ENCODE measurements around the gene ADRM1. TPM values are rescaled to one million over a fixed set of nuclear protein-coding genes. Genes with fewer than 3 reads are reported as not detected.

ADRM1 gene, protein sequence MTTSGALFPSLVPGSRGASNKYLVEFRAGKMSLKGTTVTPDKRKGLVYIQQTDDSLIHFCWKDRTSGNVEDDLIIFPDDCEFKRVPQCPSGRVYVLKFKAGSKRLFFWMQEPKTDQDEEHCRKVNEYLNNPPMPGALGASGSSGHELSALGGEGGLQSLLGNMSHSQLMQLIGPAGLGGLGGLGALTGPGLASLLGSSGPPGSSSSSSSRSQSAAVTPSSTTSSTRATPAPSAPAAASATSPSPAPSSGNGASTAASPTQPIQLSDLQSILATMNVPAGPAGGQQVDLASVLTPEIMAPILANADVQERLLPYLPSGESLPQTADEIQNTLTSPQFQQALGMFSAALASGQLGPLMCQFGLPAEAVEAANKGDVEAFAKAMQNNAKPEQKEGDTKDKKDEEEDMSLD
- 69.4 and 77.6 TPM in 2 replicates for total RNA-seq

DNA sequence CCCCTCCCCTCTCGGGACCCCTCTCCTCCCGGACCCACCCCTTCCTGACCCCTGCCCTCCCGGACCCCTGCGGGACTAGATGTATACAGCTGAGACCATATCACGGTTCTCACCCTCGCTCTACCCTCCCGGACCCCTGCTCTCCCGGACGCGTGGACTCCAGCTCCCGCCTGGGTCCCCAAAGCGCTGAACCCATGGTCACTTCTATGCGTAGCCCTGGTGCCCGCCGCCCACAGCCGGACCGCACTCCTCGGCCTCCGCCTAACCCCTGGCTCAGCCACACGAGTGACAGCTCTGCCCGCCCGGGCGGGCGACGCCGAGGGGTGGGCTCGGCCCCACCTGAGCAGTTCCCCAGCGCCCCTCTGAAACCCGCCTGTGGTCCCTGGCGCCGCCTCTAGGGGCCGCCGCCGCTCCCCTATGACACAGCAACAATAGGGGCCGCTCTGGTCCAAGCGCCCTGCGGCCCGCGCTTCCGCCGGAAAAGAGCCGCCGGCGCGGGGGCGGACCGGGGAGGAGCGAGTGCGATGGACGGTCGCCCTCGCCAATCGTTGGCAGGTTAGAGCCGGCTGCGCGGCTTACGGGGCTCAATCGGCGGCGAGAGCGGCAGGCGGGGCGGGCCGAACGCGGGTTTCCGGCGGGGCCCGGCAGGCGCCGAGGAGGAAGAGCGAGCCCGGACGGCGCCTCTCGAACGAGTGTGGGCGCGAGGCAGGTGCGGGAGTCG is at the start of gene ADRM1:
Gene ADRM1 (plus strand): TSS at position 657 of the 721 bp plus-strand sequence. CDS start 572 bp downstream, outside the sequence.
- DNase-seq (ENCODE audit: low read depth in 2 of 2): peak; percentile 98 to 99

DNA sequence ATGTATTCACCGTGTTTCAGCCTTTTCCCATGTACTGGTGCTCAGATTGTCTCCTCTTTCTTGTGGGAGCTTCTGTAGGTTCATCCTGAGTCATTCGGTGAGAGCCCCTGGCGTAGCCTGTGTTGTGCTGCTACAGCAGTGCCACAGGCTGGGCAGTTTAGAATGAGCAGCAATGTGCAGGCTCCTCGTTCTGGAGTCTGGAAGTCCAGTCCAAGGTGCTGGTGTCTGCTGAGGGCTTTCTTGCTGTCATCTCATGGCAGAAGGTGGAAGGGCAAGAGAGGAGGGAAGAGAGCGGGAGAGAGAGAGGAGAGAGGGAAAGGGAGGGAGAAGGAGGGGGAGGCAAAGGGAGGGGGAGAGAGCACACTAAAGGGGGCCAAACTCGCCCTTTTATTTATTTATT is 49.4 kb upstream of the ADRM1 start:
- no peak for DNase-seq (ENCODE audit: low read depth in 2 of 2)

DNA sequence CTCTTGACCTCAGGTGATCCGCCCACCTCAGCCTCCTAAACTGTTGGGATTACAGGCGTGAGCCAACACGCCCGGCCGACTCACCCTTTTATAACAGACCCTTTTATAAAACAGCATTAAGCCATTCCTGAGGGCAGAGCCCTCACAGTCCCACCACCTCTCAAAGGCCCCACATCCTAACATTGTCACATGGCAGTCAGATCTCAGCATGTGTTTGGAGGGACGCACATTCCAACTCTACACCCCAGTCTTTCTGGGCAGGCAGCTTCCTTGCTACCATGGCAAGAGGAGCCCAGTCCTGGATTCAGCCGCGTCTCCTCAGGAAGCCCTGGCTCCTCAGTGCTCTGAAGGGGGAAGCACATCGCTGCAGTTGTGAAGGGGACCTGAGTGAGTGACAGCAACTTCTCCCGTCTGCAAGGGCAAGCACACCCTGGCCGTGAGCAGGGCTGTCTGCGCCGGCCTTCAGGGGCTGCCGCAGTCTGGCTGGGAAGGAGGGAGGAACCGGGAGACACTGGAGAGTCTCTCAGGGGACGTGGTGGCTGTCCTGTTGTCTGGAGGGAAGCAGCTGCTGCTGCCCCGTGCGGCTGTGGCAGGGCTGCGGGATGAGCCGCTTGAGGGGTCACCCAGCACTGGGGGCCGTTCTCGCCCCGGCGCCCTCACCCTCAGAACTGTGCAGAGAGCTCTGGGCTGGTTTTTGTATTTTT is 48.6 kb upstream of the ADRM1 start:
- no peak for DNase-seq (ENCODE audit: low read depth in 2 of 2)

DNA sequence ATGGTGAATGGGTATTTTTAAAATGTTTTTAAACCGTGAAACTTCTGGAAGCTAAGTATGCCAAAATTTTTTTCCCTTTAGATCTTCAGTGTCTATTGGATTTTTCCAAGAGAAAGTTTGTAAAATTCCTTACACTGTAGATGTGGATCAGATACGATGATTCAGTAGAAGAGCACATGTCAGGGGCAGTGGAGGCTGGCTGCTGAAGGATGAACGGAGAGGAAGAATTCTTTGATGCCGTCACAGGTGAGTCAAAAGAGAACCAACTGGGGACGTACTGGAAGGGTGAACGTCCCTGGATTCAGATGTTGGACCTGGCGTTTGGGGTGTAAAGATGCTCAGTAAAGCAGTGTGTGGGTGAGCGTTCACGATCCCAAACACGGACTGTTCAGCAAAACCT is 46.8 kb upstream of the ADRM1 start:
- no peak for DNase-seq (ENCODE audit: low read depth in 2 of 2)

DNA sequence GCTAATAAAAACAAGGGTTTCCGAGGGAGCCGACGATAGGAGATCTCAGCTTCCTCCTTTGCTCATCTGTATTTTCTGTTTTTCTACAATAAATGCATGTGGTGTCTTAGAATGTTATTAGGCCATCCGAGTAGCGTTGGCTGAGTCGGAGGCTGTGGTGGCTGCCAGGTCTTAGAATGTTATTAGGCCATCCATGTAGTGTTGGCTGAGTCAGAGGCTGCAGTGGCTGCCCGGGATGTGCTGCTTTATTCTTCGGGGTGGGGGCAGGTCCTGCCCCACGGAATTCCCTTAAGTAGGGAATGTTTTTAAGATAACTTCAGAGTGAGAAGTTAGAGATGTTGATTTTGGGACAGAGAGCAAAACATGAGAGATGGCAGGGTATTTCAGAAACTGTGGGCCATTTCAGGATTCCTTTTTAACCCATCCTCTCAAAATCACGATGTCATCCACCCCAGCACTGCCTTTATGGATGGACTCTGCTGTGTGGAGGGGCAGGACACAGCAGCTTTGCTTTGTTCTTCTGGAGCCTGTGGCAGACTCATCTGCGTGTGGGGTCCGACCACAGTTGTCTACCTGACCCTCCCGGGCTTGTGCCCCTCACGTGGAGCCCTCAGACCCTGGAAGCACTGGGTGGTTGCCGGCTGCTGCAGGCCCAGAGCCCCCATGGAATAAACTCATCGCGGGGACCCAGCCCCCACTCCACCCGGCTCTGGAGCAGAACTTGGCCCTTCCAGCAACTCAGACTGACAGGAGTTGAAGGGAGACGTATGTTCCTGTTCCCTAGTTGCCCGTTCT is 44.1 kb upstream of the ADRM1 start:
- peak in 1 of 2 donors; percentile 62 for DNase-seq (ENCODE audit: low read depth in 2 of 2)

DNA sequence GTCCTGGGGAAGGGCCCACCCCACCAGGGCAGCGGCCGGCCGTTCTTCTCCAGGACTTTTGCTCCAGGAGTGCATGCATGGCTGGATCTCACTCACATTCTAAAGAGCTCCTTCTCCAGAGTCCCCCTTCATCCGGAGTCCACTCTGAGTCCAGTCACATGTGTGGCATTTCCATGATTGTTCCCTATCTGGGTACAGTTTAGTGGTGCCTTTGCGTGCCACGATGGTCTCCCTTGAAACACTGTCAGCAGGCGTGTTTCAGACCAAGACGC is 43.6 kb upstream of the ADRM1 start:
- no peak for DNase-seq (ENCODE audit: low read depth in 2 of 2)

DNA sequence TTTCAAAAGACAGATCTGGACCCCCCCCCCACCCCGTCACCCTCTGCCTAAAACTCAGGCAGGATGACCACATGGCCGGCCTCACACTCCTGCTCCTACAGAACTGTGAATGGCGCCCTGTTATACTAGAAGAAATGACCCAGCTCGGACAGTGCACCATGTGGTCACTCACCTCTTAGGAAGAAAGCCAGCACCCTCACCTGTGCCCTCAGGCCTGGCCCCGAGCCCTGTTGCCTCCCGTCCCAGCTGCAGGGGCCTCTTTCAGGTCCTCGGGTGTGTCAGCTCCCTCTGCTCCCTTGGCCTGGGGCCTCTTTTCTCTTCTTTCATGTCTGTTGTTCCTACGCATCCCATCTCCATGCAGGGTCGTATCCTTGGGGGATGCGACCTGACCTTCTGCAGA is 40.7 kb upstream of the ADRM1 start:
- DNase-seq (ENCODE audit: low read depth in 2 of 2): no peak

DNA sequence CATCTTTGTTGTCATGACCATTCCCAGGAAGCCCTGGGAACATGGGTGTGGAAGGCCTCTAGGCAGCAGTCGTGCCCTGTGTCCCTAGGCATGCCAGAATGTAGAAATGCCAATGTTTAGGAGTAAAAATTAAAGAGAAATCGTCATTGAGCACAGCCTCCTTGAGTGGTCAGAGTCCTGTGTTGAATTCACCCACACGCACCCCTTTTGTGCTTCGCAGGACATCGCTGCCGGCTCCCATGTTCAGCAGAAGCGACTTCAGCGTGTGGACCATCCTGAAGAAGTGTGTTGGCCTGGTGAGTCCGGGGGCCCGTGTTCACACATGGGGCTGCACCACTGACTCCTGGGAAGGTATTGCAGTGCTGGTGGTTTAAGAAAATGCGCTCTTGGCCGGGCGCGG is 39.4 kb upstream of the ADRM1 start:
- no peak for DNase-seq (ENCODE audit: low read depth in 2 of 2)

DNA sequence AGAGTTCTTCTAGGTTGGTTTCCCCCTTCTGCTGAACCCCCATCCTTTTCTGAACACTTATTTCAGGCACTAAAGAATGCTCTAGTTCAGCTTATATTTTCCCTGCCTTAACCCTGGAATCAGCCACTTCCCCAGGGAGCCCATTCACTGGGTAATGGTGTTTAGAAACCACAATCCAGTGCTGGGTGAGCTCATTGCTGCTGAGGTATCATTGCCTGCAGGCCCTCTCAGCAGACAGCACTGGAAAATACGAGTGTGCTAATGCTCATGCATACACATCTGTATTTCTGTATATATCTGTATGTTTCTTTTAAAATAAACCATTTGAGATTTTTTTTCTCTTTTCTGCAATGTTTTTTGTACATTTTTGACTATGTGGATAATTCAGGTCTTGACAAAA is 37.4 kb upstream of the ADRM1 start:
- DNase-seq (ENCODE audit: low read depth in 2 of 2): no peak

DNA sequence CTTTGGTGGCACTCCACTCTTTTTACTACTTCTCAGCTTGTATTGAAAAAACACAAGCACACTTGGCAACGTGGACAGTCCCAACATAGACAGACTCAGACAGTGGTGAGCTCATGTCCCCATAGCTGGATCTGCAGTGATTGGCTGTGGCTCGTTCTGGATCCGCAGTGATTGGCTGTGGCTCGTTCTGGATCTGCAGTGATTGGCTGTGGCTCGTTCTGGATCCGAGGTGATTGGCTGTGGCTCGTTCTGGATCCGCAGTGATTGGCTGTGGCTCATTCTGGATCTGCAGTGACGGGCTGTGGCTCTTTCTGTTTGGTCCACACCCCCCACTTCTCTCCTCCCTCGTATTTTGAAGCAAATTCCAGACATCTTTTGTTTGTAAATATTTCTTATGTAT is 36.5 kb upstream of the ADRM1 start:
- DNase-seq (ENCODE audit: low read depth in 2 of 2): no peak

DNA sequence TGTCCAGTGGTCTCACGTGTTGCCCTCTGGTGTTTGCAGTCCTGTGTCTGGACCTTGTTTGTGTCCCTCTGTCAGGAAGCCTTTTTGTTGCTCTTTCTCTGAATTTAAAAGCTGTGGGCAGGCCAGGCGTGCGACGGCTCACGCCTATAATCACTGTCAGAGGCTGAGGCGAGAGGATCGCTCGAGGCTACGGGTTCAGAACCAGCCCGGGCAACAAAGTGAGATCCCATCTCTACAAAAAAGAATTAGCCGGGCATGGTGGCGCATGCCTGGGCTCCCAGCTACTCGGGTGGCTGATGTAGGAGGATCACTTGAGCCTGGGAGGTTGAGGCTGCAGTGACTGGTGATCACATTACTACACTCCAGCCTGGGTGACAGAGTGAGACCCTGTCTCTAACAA is 35.9 kb upstream of the ADRM1 start:
- DNase-seq (ENCODE audit: low read depth in 2 of 2): no peak

DNA sequence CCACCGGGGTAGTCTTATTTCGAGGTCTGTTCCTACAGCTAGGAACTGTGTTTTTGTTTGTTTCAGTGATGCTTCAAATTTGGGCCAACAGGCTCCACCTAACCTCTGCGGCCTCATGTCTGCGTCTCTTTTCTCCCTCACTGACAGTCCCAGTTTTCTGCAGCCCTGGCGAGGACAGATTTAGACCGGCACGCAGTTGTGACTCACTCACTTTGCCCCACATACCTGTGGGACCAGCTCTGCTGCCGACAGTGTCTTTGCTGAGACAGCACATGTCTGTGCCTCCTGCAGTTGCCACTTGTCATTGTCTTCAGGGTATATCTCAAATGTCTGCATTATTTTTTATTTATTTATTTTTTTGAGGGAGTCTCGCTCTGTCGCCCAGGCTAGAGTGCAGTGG is 35.3 kb upstream of the ADRM1 start:
- no peak for DNase-seq (ENCODE audit: low read depth in 2 of 2)

DNA sequence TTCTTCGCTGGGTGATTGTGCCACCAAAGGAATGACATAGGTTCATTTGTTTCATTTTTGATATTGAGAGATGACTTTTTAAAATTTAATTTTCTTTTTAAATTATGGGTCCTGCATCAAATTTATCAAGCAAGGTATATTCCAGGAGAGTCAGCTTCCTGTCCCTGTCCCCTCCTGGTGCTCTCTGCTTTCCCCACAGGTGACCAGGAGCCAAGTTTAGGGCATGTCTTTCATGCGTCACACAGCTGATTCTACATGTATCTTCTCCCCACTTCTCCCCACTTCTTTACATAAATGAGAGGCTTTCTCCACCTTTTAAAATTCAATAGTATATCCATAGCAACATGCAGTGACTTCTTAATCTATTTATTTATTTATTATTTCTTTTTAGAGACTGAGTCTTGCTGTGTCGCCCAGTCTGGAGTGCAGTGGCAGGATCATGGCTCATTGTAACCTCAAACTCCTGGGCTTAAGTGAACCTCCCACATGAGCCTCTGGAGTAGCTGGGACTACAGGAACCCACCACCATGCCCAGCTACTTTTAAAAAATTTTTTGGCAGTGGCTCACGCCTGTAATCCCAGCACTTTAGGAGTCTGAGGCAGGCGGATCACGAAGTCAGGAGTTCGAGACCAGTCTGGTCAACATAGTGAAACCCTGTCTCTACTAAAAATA is 34.4 kb upstream of the ADRM1 start:
- DNase-seq (ENCODE audit: low read depth in 2 of 2): no peak

DNA sequence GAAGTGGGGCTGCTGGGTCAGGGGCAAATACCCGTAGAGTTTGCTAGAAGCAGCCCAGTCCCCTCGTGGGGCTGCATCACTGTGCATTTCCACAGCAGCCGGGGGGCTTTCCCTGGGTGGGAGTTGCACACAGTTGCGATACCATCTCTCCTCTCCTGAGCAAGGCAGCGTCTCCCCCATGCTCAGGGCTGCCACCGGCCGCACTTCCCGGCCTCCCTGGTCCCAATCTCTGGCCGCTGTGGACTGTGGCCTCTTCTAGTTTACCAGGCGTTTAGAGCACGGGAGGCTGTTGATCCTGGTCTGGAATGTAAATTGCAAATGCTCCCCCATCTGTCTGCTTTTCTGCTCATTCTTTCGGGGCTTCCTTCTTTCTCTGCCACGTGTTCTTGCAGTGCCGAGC is 33.4 kb upstream of the ADRM1 start:
- no peak for DNase-seq (ENCODE audit: low read depth in 2 of 2)

DNA sequence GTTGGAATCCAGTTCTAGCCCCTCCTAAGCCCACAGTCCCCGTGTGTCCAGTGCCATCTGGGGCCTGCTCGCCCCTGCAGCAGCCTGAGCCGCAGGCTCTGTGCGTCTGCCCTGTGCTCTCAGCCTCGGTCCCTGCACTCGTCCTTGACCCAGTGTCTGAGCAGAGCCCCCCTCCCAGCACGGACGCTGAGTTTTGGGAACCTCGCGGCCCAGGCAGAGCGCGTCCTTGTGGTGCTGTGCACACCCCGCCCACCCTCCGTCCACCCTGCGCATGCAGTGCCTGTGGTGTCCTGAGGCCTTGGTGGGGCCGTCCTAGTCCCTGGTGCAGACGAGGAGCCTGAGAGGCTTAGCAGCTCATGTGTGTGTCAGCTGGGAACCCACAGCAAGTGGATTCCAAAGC is 32.9 kb upstream of the ADRM1 start:
- no peak for DNase-seq (ENCODE audit: low read depth in 2 of 2)

DNA sequence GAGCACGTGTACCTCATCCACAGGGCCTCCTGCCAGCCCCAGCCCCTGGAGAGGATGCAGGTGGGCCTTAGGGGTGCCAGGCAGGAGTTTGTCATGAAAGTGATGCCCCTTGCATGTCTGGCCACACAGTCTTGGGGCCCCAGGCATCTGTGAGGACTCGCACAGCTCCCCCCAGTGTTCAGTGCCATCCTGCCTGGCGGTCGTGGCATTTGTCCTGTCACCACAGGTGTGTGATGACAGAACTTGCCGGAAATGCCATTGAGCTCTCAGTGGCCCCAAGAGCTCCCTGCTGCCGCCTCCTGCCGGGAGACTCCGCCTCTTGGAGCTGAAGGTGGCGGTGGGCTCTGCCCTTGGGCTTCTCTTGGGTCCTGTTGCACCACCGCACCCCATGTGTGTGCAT is 30.6 kb upstream of the ADRM1 start:
- DNase-seq (ENCODE audit: low read depth in 2 of 2): no peak

DNA sequence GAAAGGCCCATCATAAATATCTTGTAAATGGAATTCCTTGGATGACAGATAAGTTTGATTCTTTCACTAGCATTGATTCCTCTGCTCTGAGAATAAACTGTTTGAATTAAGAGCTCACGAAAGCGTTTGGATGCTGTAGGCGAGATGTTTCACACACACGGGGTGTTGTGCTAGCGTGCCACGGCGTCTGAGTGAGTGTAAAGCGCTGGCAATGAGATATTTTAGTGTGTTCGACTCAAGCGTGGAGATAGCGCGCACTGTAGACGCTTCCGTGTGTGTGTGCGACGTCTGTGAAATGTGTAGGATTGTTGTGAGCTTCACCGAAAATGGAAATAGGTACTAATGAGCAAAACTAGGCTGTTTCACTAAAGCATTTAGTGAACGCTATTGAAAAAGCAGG is 29.4 kb upstream of the ADRM1 start:
- no peak for DNase-seq (ENCODE audit: low read depth in 2 of 2)

DNA sequence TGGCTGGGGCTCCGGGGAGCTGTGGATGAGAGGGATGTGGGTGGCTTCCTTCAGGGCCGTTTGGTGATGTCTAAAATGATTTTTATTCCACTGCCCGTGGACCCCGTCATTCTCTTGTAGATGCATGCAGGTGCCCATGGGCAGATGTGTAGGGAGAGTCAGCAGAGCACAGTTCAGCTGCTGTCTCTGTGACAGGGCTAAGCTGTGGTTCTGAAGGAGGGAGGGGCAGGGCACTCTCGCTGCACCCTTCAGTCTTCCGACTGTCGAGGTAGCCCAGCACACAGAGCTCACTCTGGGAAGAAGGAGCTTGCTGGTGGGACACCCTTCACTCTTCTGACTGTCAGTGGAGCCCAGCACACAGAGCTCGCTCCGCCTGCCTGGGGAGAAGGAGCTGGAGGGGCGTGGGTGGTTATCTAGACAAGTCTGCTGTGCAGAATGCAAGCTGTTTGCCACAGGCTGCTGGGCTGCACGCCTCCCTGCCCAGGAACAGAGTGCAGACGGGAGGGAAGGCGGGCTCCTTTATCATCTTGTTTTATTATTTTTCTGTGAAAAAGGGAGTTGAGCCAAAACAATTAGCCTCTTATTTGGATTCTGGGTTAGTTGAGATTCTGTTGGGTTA is 28.4 kb upstream of the ADRM1 start:
- no peak for DNase-seq (ENCODE audit: low read depth in 2 of 2)

DNA sequence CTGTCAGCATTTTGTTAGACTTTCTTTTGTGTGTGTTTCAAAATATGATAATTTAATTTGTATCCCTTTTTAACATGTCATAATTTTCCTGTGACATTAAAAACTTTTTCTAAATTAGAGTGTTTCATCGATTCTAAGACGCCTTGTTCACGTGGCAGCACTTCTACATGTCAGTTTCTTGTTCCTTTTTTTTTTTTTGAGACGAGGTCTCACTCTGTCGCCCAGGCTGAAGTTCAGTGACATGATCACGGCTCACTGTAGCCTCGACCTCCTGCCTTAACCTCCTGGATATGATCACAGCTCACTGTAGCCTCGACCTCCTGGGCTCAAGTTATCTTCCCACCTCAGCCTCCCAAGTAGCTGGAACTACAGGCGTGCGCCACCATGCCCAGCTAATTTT is 27.6 kb upstream of the ADRM1 start:
- DNase-seq (ENCODE audit: low read depth in 2 of 2): no peak

DNA sequence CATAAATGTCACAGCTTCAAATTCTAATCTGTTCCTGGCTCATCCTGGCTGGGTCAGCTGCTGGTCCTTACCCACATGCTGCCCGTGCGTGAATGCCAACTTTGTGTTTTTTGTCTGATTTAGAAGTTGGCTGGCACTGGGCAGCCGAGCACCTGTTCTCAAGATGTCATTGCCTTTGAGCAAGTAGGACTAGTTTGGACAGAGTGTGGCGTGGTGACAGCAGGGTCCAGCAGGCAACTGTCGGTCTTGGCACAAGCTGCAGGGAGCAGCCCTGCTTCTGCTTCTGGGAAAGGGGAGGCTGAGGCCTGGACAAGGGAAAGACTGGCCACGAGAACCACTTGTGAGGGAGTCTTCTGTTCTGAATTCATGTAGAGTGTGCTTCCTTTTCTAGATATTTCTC is 26.4 kb upstream of the ADRM1 start:
- no peak for DNase-seq (ENCODE audit: low read depth in 2 of 2)

DNA sequence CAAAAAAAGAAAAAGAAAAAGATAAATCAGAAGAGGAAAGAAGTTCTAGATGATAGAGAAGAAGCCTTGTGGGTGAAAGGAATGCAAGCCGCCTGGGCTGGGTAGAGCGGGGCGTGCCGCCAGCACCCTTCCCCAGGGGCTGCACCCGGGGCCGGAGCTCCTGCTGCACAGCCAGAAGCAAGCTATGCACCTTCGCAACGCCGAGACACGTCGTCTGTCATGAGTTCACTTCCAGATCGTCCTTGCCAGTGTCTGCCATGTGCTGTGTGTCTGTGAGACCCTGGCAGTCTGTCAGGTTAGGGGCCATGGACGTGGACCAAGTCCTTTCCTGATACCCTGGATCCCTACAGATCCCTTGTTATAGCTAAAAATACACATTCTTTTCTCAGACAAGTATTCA is 25.5 kb upstream of the ADRM1 start:
- no peak for DNase-seq (ENCODE audit: low read depth in 2 of 2)
